Measurements from ENCODE around the gene SPINK2. TPM values are rescaled to one million over a fixed set of nuclear protein-coding genes. Genes with fewer than 3 reads are reported as not detected.

Gene SPINK2
- total RNA-seq, 1 donor from 2014 or later, result 0.92 TPM

Other genes starting within 250 kb of the SPINK2 start
- gene HOPX, start 140.4 kb downstream of the SPINK2 start, total RNA-seq, result 249 TPM
- 22.5 TPM for gene REST, start 86.2 kb upstream of the SPINK2 start, total RNA-seq
- gene NOA1, start 155.9 kb upstream of the SPINK2 start, total RNA-seq, result 15.9 TPM
- gene POLR2B, start 157.2 kb upstream of the SPINK2 start, total RNA-seq, result 38.9 TPM